GM12878 (cell line): ENCODE data around the gene FGD4. TPM values are rescaled to one million over a fixed set of nuclear protein-coding genes. Genes with fewer than 3 reads are reported as not detected.

Experiments
- ATAC-seq: fragments of 200-7000 bp; cut with Tn5 transposase; 3 replicates; pipeline ENCODE4 v1.9.1; 2020; ENCODE audit warnings: mild to moderate bottlenecking, moderate library complexity
- BruUV-seq: library from RNA; stranded (reverse); fragments of 400-500 nt; replicated peaks from 2 replicates; lab custom pipeline; 2021; lab: Mats Ljungman, UMichigan
- CTCF ChIA-PET: fragments of 300-600 bp; sonication (Branson Sonifier 250); formaldehyde crosslinking; extraction: SDS; loops from one replicate; lab custom pipeline; 2021; ENCODE audit warnings: inconsistent platforms; lab: Yijun Ruan, JAX
- POLR2A ChIA-PET: fragments of 350-600 bp; formaldehyde crosslinking; extraction: SDS; loops from one replicate; lab custom pipeline; 2021; ENCODE audit warnings: inconsistent platforms; lab: Charles Lee
- RAD21 ChIA-PET: fragments of 300-600 bp; sonication (Branson Sonifier 250); formaldehyde crosslinking; loops from one replicate; lab custom pipeline; 2023; ENCODE audit warnings: antibody characterized with exemption; ENCODE audit not compliant: unreplicated experiment; lab: Charles Lee
- SMC1A ChIA-PET: fragments of 300-600 bp; sonication (Branson Sonifier 250); formaldehyde crosslinking; loops from one replicate; lab custom pipeline; 2023; ENCODE audit not compliant: unreplicated experiment, uncharacterized antibody; lab: Charles Lee
- DNase-seq: peaks from one replicate; pipeline ENCODE4 v3.0.0-alpha.2; 2011; ENCODE audit warnings: low read depth, low spot score
- FAIRE-seq: peaks from 3 replicates; lab custom pipeline; 2011; peaks lifted over from hg19 to GRCh38; lab: Jason Lieb, UNC
- H2AFZ ChIP-seq: 2 replicates; pipeline ENCODE4 v1.6.0; 2011; ENCODE audit warnings: low read depth, low read length, control low read depth; ENCODE audit not compliant: control insufficient read depth
- H3K27ac ChIP-seq: 2 replicates; pipeline ENCODE4 v1.5.1; 2011; ENCODE audit warnings: control low read depth; ENCODE audit not compliant: control insufficient read depth, insufficient read depth
- H3K27me3 ChIP-seq, 2 experiments: replicated peaks in 1 of 2; 2 replicates each; pipeline versions ENCODE4 v1.6.0 to v1.6.1; 2011; ENCODE audit warnings: low read length in 1 of 2; ENCODE audit not compliant: control insufficient read depth in 2 of 2, insufficient read depth in 2 of 2
- H3K36me3 ChIP-seq, 2 experiments: 2 replicates each; pipeline ENCODE4 v1.5.1; 2011; ENCODE audit warnings: low read length in 1 of 2; ENCODE audit not compliant: control insufficient read depth in 2 of 2, insufficient read depth in 2 of 2
- H3K4me1 ChIP-seq: 2 replicates; pipeline ENCODE4 v1.6.1; 2011; ENCODE audit warnings: mild to moderate bottlenecking, low read length, moderate library complexity, mixed read lengths; ENCODE audit not compliant: control insufficient read depth, insufficient read depth
- H3K4me2 ChIP-seq: 2 replicates; pipeline ENCODE4 v1.6.0; 2011; ENCODE audit warnings: control low read depth; ENCODE audit not compliant: control insufficient read depth, insufficient read depth
- H3K4me3 ChIP-seq: fragments of 200-600 bp; sonication (generic); 2 replicates; pipeline ENCODE4 v1.5.1; 2016
- H3K79me2 ChIP-seq: 2 replicates; pipeline ENCODE4 v1.6.0; 2011; ENCODE audit warnings: low read length; ENCODE audit not compliant: control insufficient read depth, insufficient read depth
- H3K9ac ChIP-seq: 2 replicates; pipeline ENCODE4 v1.8.0; 2011; ENCODE audit warnings: low read length, control low read depth, mixed read lengths; ENCODE audit not compliant: control insufficient read depth, insufficient read depth
- H3K9me3 ChIP-seq: replicated peaks from 3 replicates; pipeline ENCODE4 v1.5.1; 2011; ENCODE audit warnings: mild to moderate bottlenecking, low read length; ENCODE audit not compliant: control insufficient read depth, insufficient read depth
- H4K20me1 ChIP-seq: 2 replicates; pipeline ENCODE4 v1.6.0; 2011; ENCODE audit not compliant: control insufficient read depth, insufficient read depth
- BHLHE40 ChIP-seq, 2 experiments: fragments of 450-650 bp in 1 of 2; IDR thresholded peaks; 2 replicates each; pipeline ENCODE4 v1.6.1; 2011 to 2017; ENCODE audit warnings: low read depth in 2 of 2, borderline replicate concordance in 1 of 2, improper control_type of control experiment in 1 of 2, low read length in 1 of 2, mild to moderate bottlenecking in 1 of 2
- E2F8 ChIP-seq: fragments of 450-650 bp; IDR thresholded peaks from 2 replicates; pipeline ENCODE4 v1.6.1; 2018; ENCODE audit warnings: mild to moderate bottlenecking, low read depth, moderate library complexity; ENCODE audit not compliant: partially characterized antibody
- FOXK2 ChIP-seq: fragments of 450-650 bp; IDR thresholded peaks from 2 replicates; pipeline ENCODE4 v1.6.1; 2017; ENCODE audit warnings: mild to moderate bottlenecking, moderate library complexity
- GABPA ChIP-seq: IDR thresholded peaks from 2 replicates; pipeline ENCODE4 v1.6.1; 2014; ENCODE audit warnings: antibody characterized with exemption, low read depth, mild to moderate bottlenecking, inconsistent platforms
- NFYB ChIP-seq: IDR thresholded peaks from 2 replicates; pipeline ENCODE4 v1.6.1; 2011; ENCODE audit warnings: low read depth, mild to moderate bottlenecking, low read length, improper control_type of control experiment, moderate library complexity; ENCODE audit not compliant: insufficient read depth
- PML ChIP-seq: IDR thresholded peaks from 2 replicates; pipeline ENCODE4 v1.6.1; 2012; ENCODE audit warnings: low read length, inconsistent platforms
- SPI1 ChIP-seq: IDR thresholded peaks from 2 replicates; pipeline ENCODE4 v1.6.1; 2011; ENCODE audit warnings: low read depth, mild to moderate bottlenecking, low read length, moderate library complexity, borderline replicate concordance; ENCODE audit not compliant: insufficient read depth
- TAF1 ChIP-seq: IDR thresholded peaks from 2 replicates; pipeline ENCODE4 v1.6.1; 2011; ENCODE audit warnings: mild to moderate bottlenecking, low read depth, low read length, borderline replicate concordance
- ZBED1 ChIP-seq: IDR thresholded peaks from 2 replicates; pipeline ENCODE4 v1.6.1; 2016; ENCODE audit warnings: borderline replicate concordance
- ZNF207 ChIP-seq: fragments of 450-650 bp; IDR thresholded peaks from 2 replicates; pipeline ENCODE4 v1.6.1; 2014; ENCODE audit warnings: antibody characterized with exemption, mild to moderate bottlenecking, borderline replicate concordance
- WGBS: methylation state at CpG from one replicate; pipeline ENCODE4 v1.1.6; 2016; ENCODE audit warnings: low lambda C conversion rate; ENCODE audit not compliant: insufficient replicate concordance, insufficient coverage; ENCODE audit errors: missing lambda C conversion rate; 5-methylcytosine and 5-hydroxymethylcytosine counted together
- in situ Hi-C: fragments of 300-500 bp; cut with MboI; formaldehyde crosslinking; loops from 9 replicates; pipeline ENCODE4 v1.14.3; 2018; ENCODE audit warnings: mixed read lengths
- intact Hi-C: fragments of 100-400 bp; cut with micrococcal nuclease; formaldehyde crosslinking; loops from one replicate; pipeline ENCODE4 v1.14.2; 2022; ENCODE audit not compliant: unreplicated experiment
- polyA plus RNA-seq, 11 experiments: library from polyadenylated mRNA; depleted of rRNA in 4 of 11; unstranded in 6 of 11; stranded (reverse) in 5 of 11; fragments of >200 nt; fragmentation: Nextera tagmentation in 4 of 11; fragmentation: Illumina TruSeq in 1 of 11; extraction: Ambion mirVana in 4 of 11; extraction: Trizol in 1 of 11; gene quantifications; 1 replicate in 1 of 11; 2 replicates in 10 of 11; pipeline versions ENCODE4 v1.2.1 to v1.2.3, GENCODE V29; 2011 to 2016; ENCODE audit warnings: inconsistent platforms in 2 of 11, missing spikeins in 2 of 11, low read depth in 1 of 11
- total RNA-seq, 4 experiments: library from RNA; depleted of rRNA in 3 of 4; stranded (reverse); fragments of >200 nt in 3 of 4; fragmentation: Illumina TruSeq in 1 of 4; extraction: Trizol in 1 of 4; gene quantifications; 2 replicates each; pipeline versions ENCODE4 v1.2.1 to v1.2.3, GENCODE V29; 2013 to 2021
- TF ChIP-seq, protein P1 (sequence below): IDR thresholded peaks from 2 replicates; pipeline ENCODE4 v1.6.1; 2012; ENCODE audit warnings: low read length, inconsistent platforms
- TF ChIP-seq, protein P2 (sequence below): fragments of 450-650 bp; IDR thresholded peaks from 2 replicates; pipeline ENCODE4 v1.6.1; 2017; ENCODE audit warnings: mild to moderate bottlenecking, moderate library complexity
- TF ChIP-seq, protein P3 (sequence below): fragments of 450-650 bp; IDR thresholded peaks from 2 replicates; pipeline ENCODE4 v1.6.1; 2014; ENCODE audit warnings: mild to moderate bottlenecking

The FGD4 gene
- total and polyA plus RNA-seq, 10 of the 15 experiments (the other 5 are each of a cell fraction or from before 2014, with no cell fraction given), result 0.01 to 0.18 (median 0.08) TPM; not detected in 3

DNA sequence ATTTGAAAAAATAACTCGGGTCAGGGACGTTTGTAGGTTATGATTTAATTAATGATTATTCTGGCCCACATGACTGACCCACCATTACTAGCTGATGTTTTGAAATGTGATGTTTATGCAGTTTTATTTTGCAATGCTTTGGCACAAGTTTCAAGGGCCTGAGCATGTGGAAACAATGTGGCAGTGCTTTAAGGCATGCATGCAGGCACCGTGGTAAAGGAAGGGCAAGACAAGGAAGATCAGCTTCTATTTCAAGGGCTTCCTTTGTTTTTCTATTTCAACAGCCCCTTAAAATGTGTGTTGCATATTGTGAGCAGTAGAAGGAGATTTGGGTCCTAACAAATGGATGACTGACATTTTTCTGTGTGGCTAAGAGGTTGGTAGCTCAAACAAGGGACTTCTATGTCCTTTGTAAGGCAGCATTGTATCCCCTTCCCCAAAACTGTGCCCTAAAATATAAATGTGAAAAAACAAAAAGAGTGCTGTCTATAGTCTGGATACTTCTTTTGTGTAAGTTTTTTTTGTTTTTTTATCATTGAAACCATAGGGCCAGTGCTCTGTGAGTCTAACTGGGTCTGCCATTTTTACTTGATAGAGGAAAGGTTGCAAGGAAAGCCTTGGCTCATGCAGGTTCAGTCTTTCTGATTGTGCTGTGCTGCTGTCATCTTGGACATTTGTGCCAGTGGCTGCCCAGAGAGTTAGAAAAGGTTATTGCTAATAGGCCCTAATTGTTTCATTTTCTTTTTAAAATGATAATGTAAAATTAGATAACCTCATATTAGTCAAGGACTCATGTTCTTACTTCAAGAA lies 103.5 kb downstream of the FGD4 start (continued):
- TF ChIP-seq, protein P1, sequence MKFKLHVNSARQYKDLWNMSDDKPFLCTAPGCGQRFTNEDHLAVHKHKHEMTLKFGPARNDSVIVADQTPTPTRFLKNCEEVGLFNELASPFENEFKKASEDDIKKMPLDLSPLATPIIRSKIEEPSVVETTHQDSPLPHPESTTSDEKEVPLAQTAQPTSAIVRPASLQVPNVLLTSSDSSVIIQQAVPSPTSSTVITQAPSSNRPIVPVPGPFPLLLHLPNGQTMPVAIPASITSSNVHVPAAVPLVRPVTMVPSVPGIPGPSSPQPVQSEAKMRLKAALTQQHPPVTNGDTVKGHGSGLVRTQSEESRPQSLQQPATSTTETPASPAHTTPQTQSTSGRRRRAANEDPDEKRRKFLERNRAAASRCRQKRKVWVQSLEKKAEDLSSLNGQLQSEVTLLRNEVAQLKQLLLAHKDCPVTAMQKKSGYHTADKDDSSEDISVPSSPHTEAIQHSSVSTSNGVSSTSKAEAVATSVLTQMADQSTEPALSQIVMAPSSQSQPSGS, result no peak
- TF ChIP-seq NFYB, result no peak
- no peak for TF ChIP-seq FOXK2
- no peak for TF ChIP-seq E2F8
- TF ChIP-seq SPI1, result no peak
- TF ChIP-seq ZNF207, result no peak
- TF ChIP-seq PML, result no peak

- RAD21 ChIA-PET, result no interaction called here
- ATAC-seq, result no peak
- Histone ChIP-seq H3K79me2 (no peaks in the 10 kb centered on the region), H3K27me3 (no peaks in the 10 kb centered on the region; a peak in 1 of 4 replicates), H3K36me3 (no peaks in the 10 kb centered on the region), H3K4me2 (no peak overlapping the region), H3K4me3 (no peak overlapping the region), H3K27ac (no peak overlapping the region), H3K4me1 (no peaks in the 10 kb centered on the region), H4K20me1 (no peaks in the 10 kb centered on the region), H3K9me3 (no peaks in the 10 kb centered on the region), H3K9ac (no peak overlapping the region), H2AFZ (no peak overlapping the region)
- no peak for FAIRE-seq
- SMC1A ChIA-PET, result no interaction called here
- intact Hi-C loops (no loop called here), in situ Hi-C loops (no loop called here)
- CTCF ChIA-PET, result no interaction called here
- POLR2A ChIA-PET, result no interaction called here
- 55% methylated on average over 2 of the region's 2 CpGs for WGBS
- no TSS peak for BruUV-seq
- DNase-seq, result no peak
- TF ChIP-seq, protein P2, sequence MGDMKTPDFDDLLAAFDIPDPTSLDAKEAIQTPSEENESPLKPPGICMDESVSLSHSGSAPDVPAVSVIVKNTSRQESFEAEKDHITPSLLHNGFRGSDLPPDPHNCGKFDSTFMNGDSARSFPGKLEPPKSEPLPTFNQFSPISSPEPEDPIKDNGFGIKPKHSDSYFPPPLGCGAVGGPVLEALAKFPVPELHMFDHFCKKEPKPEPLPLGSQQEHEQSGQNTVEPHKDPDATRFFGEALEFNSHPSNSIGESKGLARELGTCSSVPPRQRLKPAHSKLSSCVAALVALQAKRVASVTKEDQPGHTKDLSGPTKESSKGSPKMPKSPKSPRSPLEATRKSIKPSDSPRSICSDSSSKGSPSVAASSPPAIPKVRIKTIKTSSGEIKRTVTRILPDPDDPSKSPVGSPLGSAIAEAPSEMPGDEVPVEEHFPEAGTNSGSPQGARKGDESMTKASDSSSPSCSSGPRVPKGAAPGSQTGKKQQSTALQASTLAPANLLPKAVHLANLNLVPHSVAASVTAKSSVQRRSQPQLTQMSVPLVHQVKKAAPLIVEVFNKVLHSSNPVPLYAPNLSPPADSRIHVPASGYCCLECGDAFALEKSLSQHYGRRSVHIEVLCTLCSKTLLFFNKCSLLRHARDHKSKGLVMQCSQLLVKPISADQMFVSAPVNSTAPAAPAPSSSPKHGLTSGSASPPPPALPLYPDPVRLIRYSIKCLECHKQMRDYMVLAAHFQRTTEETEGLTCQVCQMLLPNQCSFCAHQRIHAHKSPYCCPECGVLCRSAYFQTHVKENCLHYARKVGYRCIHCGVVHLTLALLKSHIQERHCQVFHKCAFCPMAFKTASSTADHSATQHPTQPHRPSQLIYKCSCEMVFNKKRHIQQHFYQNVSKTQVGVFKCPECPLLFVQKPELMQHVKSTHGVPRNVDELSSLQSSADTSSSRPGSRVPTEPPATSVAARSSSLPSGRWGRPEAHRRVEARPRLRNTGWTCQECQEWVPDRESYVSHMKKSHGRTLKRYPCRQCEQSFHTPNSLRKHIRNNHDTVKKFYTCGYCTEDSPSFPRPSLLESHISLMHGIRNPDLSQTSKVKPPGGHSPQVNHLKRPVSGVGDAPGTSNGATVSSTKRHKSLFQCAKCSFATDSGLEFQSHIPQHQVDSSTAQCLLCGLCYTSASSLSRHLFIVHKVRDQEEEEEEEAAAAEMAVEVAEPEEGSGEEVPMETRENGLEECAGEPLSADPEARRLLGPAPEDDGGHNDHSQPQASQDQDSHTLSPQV, result no peak
- TF ChIP-seq ZBED1 (no peak), TAF1 (no peak), GABPA (no peak), BHLHE40 (IDR thresholded peaks at IDR 0.05; ENCODE audit: borderline replicate concordance in 1 of 2, low read depth in 2 of 2, low read length in 1 of 2) (no peak)
- TF ChIP-seq, protein P3, sequence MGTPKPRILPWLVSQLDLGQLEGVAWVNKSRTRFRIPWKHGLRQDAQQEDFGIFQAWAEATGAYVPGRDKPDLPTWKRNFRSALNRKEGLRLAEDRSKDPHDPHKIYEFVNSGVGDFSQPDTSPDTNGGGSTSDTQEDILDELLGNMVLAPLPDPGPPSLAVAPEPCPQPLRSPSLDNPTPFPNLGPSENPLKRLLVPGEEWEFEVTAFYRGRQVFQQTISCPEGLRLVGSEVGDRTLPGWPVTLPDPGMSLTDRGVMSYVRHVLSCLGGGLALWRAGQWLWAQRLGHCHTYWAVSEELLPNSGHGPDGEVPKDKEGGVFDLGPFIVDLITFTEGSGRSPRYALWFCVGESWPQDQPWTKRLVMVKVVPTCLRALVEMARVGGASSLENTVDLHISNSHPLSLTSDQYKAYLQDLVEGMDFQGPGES, result no peak
Observed at GRCh38 chr12:32503730-32504129, 104.4 kb downstream of the FGD4 start.
